BLaER1 treated with 17β-estradiol and CSF1 and Interleukin-3, amounts not matched to agents 10 nM and 100 nM (cell line): ENCODE measurements around the gene LRRIQ1.
"Not testable (repeated sequence)": the region's sequence is repeated elsewhere in the genome, so short reads cannot be mapped to it uniquely, and the experiment has no call there.

Experiments used
- H3K27ac ChIP-seq, 11 experiments: shearing (Covaris generic); formaldehyde crosslinking; 2 replicates each; pipeline ENCODE4 v1.8.1; 2022
- H3K27me3 ChIP-seq, 11 experiments: shearing (Covaris generic); formaldehyde crosslinking; 2 replicates each; pipeline ENCODE4 v1.8.1; 2022
- H3K36me3 ChIP-seq, 11 experiments: shearing (Covaris generic); formaldehyde crosslinking; 2 replicates each; pipeline ENCODE4 v1.8.1; 2022
- H3K4me1 ChIP-seq, 10 experiments: shearing (Covaris generic); formaldehyde crosslinking; 2 replicates each; pipeline ENCODE4 v1.8.1; 2022
- H3K4me2 ChIP-seq, 11 experiments: shearing (Covaris generic); formaldehyde crosslinking; 2 replicates each; pipeline ENCODE4 v1.8.1; 2022
- H3K4me3 ChIP-seq, 10 experiments: shearing (Covaris generic); formaldehyde crosslinking; 2 replicates each; pipeline ENCODE4 v1.8.1; 2022
- H3K9ac ChIP-seq, 11 experiments: shearing (Covaris generic); formaldehyde crosslinking; 2 replicates each; pipeline ENCODE4 v1.8.1; 2022
- H3K9me3 ChIP-seq, 11 experiments: shearing (Covaris generic); formaldehyde crosslinking; replicated peaks in 1 of 11; 2 replicates each; pipeline ENCODE4 v1.8.1; 2022
- H4K20me1 ChIP-seq, 11 experiments: shearing (Covaris generic); formaldehyde crosslinking; 2 replicates each; pipeline ENCODE4 v1.8.1; 2022
- Cebpa-rat ChIP-seq, 11 experiments: shearing (Covaris generic); IDR thresholded peaks; 2 replicates each; pipeline ENCODE4 v1.8.1; 2022

Gene LRRIQ1

GRCh38 chr12:85036234-85036707 lies at the start of gene LRRIQ1, which contains the start of gene TSPAN19:
Gene LRRIQ1, plus strand, starts transcription at chr12:85036351. Its CDS starts 1,826 bp downstream, at chr12:85038177.
Gene TSPAN19, minus strand, starts transcription at chr12:85036277. Its CDS starts 6,331 bp downstream, at chr12:85029946.
- H3K27me3 ChIP-seq, result no peaks in the 10 kb centered on the region
- H3K4me3 ChIP-seq, result peak within 1 kb of the TSS; percentile 44 to 71 (median 63)
- peak within 1 kb of the TSS in 10 of 11 experiments; percentile 15 to 64 (median 50); a peak in 15 of 22 replicates for H3K9ac ChIP-seq
- peaks cover 0 to 7% (median 0%) of the 10 kb centered on the region in 10 experiments; a peak in 4 of 20 replicates for H3K4me1 ChIP-seq
- H3K4me2 ChIP-seq, result peak within 1 kb of the TSS; percentile 49 to 78 (median 69)
- no peaks in the 10 kb centered on the region for H4K20me1 ChIP-seq
- H3K36me3 ChIP-seq, result no peaks in the 10 kb centered on the region
- H3K27ac ChIP-seq, result peak within 1 kb of the TSS in 3 of 11 experiments; percentile 17 to 59 (median 34); a peak in 3 of 22 replicates
- no peaks in the 10 kb centered on the region for H3K9me3 ChIP-seq
- TF ChIP-seq Cebpa-rat (IDR thresholded peaks at IDR 0.05), result no peak

- no peak overlapping the region for H3K27ac ChIP-seq
- no peak for TF ChIP-seq Cebpa-rat (IDR thresholded peaks at IDR 0.05)
- H3K4me2 ChIP-seq, result no peak overlapping the region
- H3K4me1 ChIP-seq, result no peaks in the 10 kb centered on the region
- no peaks in the 10 kb centered on the region for H3K36me3 ChIP-seq
- H3K9ac ChIP-seq, result no peak overlapping the region
- no peaks in the 10 kb centered on the region for H3K9me3 ChIP-seq
- no peaks in the 10 kb centered on the region for H3K27me3 ChIP-seq
- no peaks in the 10 kb centered on the region for H4K20me1 ChIP-seq
- no peak overlapping the region for H3K4me3 ChIP-seq
Observed at GRCh38 chr12:84986586-84986985, 49.6 kb upstream of the LRRIQ1 start.

GRCh38 chr12:84994426-84994825 lies 41.7 kb upstream of the LRRIQ1 start:
- peaks cover 0 to 18% (median 6%) of the 10 kb centered on the region in 10 experiments; a peak in 7 of 20 replicates for H3K4me1 ChIP-seq
- no peaks in the 10 kb centered on the region for H3K36me3 ChIP-seq
- H3K27ac ChIP-seq, result no peak overlapping the region; a peak in 1 of 22 replicates
- no peak for TF ChIP-seq Cebpa-rat (IDR thresholded peaks at IDR 0.05)
- no peaks in the 10 kb centered on the region for H4K20me1 ChIP-seq
- H3K4me3 ChIP-seq, result no peak overlapping the region
- H3K9ac ChIP-seq, result no peak overlapping the region
- H3K27me3 ChIP-seq, result no peaks in the 10 kb centered on the region
- H3K9me3 ChIP-seq, result no peaks in the 10 kb centered on the region
- H3K4me2 ChIP-seq, result peak overlapping the region in 7 of 11 experiments; percentile 1 to 49 (median 24); a peak in 10 of 22 replicates

GRCh38 chr12:84995641-84996040 lies 40.5 kb upstream of the LRRIQ1 start:
- Histone ChIP-seq H3K36me3 (no peaks in the 10 kb centered on the region), H3K9me3 (no peaks in the 10 kb centered on the region), H3K4me1 (peaks cover 0 to 18% (median 6%) of the 10 kb centered on the region in 10 experiments; a peak in 7 of 20 replicates), H3K9ac (no peak overlapping the region), H3K4me2 (peak overlapping the region in 2 of 11 experiments; percentile 1 to 16; a peak in 1 of 22 replicates), H3K27ac (no peak overlapping the region), H4K20me1 (no peaks in the 10 kb centered on the region), H3K27me3 (no peaks in the 10 kb centered on the region), H3K4me3 (no peak overlapping the region)
- no peak for TF ChIP-seq Cebpa-rat (IDR thresholded peaks at IDR 0.05)

GRCh38 chr12:84996759-84997158 lies 39.4 kb upstream of the LRRIQ1 start:
- H3K27ac ChIP-seq, result no peak overlapping the region
- no peaks in the 10 kb centered on the region for H3K27me3 ChIP-seq
- no peak overlapping the region for H3K4me3 ChIP-seq
- H3K9me3 ChIP-seq, result peaks cover 0 to 1% (median 0%) of the 10 kb centered on the region in 11 experiments; a peak in 3 of 22 replicates
- no peak overlapping the region for H3K9ac ChIP-seq
- H3K4me2 ChIP-seq, result no peak overlapping the region
- H3K36me3 ChIP-seq, result no peaks in the 10 kb centered on the region
- TF ChIP-seq Cebpa-rat (IDR thresholded peaks at IDR 0.05), result no peak
- H3K4me1 ChIP-seq, result peaks cover 0 to 18% (median 6%) of the 10 kb centered on the region in 10 experiments; a peak in 7 of 20 replicates
- H4K20me1 ChIP-seq, result no peaks in the 10 kb centered on the region

- peaks cover 0 to 17% (median 7%) of the 10 kb centered on the region in 11 experiments; a peak in 11 of 22 replicates for H3K9me3 ChIP-seq
- H3K4me2 ChIP-seq, result no peak overlapping the region
- H3K27ac ChIP-seq, result no peak overlapping the region
- TF ChIP-seq Cebpa-rat (IDR thresholded peaks at IDR 0.05), result no peak
- peaks cover 0 to 18% (median 6%) of the 10 kb centered on the region in 10 experiments; a peak in 7 of 20 replicates for H3K4me1 ChIP-seq
- no peaks in the 10 kb centered on the region for H3K36me3 ChIP-seq
- no peaks in the 10 kb centered on the region for H4K20me1 ChIP-seq
- no peak overlapping the region for H3K4me3 ChIP-seq
- H3K27me3 ChIP-seq, result no peaks in the 10 kb centered on the region
- H3K9ac ChIP-seq, result no peak overlapping the region
Observed at GRCh38 chr12:84998341-84998740, 37.8 kb upstream of the LRRIQ1 start.

GRCh38 chr12:85000729-85001128 lies 35.4 kb upstream of the LRRIQ1 start:
- H3K4me3 ChIP-seq, result no peak overlapping the region
- 0 out of 20 replicates have a peak, but pooled peaks cover 0 to under 1% (median 0%) of the 10 kb centered on the region in 10 experiments for H3K4me1 ChIP-seq

GRCh38 chr12:85002778-85003296 lies 33.3 kb upstream of the LRRIQ1 start:
- no peak for TF ChIP-seq Cebpa-rat (IDR thresholded peaks at IDR 0.05)
- Histone ChIP-seq H3K27me3 (no peaks in the 10 kb centered on the region), H3K27ac (no peak overlapping the region), H4K20me1 (no peaks in the 10 kb centered on the region), H3K36me3 (no peaks in the 10 kb centered on the region), H3K4me1 (no peaks in the 10 kb centered on the region), H3K9ac (no peak overlapping the region), H3K9me3 (peaks cover 0 to 17% (median 7%) of the 10 kb centered on the region in 11 experiments; a peak in 11 of 22 replicates), H3K4me2 (no peak overlapping the region), H3K4me3 (no peak overlapping the region)

More at GRCh38 chr12:85000729-85001128, 35.4 kb upstream of the LRRIQ1 start:
- Histone ChIP-seq H3K27ac (no peak overlapping the region), H3K9me3 (peaks cover 0 to 17% (median 7%) of the 10 kb centered on the region in 11 experiments; a peak in 11 of 22 replicates), H4K20me1 (no peaks in the 10 kb centered on the region), H3K9ac (no peak overlapping the region), H3K27me3 (no peaks in the 10 kb centered on the region), H3K36me3 (no peaks in the 10 kb centered on the region), H3K4me2 (no peak overlapping the region)
- no peak for TF ChIP-seq Cebpa-rat (IDR thresholded peaks at IDR 0.05)

GRCh38 chr12:85004204-85004603 lies 31.9 kb upstream of the LRRIQ1 start:
- Histone ChIP-seq H4K20me1 (no peaks in the 10 kb centered on the region), H3K4me1 (no peaks in the 10 kb centered on the region), H3K27ac (no peak overlapping the region), H3K4me2 (no peak overlapping the region), H3K36me3 (no peaks in the 10 kb centered on the region), H3K9me3 (peaks cover 0 to 17% (median 7%) of the 10 kb centered on the region in 11 experiments; a peak in 11 of 22 replicates), H3K4me3 (no peak overlapping the region), H3K27me3 (no peaks in the 10 kb centered on the region), H3K9ac (no peak overlapping the region)
- TF ChIP-seq Cebpa-rat (IDR thresholded peaks at IDR 0.05), result no peak

- not testable (repeated sequence) for H3K27ac ChIP-seq, H3K9ac ChIP-seq, H3K27me3 ChIP-seq, H4K20me1 ChIP-seq, H3K4me1 ChIP-seq, H3K4me3 ChIP-seq, H3K36me3 ChIP-seq, H3K4me2 ChIP-seq
- peaks cover 0 to 17% (median 7%) of the 10 kb centered on the region in 11 experiments; a peak in 11 of 22 replicates for H3K9me3 ChIP-seq
Observed at GRCh38 chr12:85005047-85005446, 31.1 kb upstream of the LRRIQ1 start.
